Dermis microvascular lymphatic vessel endothelial cell (primary cell): Measurements from ENCODE around the gene FGGY. TPM values are rescaled to one million over a fixed set of nuclear protein-coding genes. Genes with fewer than 3 reads are reported as not detected.
A peak's percentile ranks its signal among the peaks of the same experiment; 100 is the strongest.

Source experiments
- DNase-seq, 2 donors: peaks; one replicate each; pipeline versions ENCODE4 v3.0.0 to v3.0.0-alpha.2; 2010; ENCODE audit warnings: low read depth in 2 of 2
- total RNA-seq: library from RNA; depleted of rRNA; stranded (reverse); fragments of >200 nt; gene quantifications from 2 replicates; pipeline ENCODE4 v1.2.1, GENCODE V29; 2014

Gene FGGY
- total RNA-seq, 1 donor from 2014 or later, result 8.5 TPM

DNA sequence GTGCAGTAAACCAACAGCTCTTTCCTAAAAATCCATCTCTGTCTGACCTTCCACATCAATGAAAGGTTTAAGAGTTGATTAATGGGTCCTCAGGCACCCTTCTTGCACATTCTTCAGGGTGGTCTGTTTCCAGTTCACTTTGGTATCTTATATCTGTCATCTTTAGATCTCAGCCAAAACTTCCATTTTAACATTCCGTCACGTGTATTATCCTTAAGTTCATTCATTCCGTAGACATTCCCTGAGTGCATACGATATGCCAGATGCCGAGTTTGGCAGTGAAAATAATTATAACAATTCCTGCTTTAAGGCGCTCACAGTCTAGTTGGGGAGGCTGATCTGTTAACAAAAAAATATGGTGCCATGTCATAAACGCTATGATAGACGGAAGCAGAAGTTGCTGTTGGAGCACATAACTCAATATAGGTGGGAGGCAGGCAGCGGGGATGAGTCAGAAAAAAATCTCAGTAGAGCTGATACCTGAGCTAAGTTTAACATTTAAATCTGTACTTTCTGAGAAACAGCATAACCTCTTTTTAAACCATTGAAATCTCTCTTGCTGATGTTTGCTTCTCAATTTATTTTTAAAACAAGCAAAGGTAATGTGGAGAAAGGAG is 458.3 kb downstream of the FGGY start:
- no peak for DNase-seq

DNA sequence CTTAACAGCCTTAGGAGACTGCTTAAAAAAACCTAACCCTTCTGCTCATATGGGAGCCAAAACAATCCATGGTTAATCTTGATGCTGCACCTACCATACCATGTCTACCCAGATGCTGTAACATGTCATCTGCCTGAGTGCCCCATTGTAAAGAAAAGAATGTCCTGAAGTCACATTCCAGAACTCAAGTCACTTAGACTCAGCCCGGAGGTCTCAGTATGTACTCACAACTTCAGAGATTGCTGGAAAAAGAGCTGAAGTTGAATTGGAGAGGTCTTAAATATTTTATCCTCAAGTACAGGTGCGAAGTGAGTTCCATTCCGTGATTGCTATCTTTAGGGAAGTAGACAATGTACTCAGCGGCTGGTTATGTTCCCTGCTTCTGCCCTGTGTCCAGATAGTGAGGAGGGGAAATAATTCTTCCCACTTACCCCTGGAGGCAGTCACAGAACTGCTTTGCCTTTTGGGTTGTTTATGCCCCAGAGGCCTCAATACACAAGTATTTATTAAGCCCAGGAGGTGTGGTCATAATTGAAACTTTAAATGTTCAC is 460.4 kb downstream of the FGGY start:
- no peak for DNase-seq

DNA sequence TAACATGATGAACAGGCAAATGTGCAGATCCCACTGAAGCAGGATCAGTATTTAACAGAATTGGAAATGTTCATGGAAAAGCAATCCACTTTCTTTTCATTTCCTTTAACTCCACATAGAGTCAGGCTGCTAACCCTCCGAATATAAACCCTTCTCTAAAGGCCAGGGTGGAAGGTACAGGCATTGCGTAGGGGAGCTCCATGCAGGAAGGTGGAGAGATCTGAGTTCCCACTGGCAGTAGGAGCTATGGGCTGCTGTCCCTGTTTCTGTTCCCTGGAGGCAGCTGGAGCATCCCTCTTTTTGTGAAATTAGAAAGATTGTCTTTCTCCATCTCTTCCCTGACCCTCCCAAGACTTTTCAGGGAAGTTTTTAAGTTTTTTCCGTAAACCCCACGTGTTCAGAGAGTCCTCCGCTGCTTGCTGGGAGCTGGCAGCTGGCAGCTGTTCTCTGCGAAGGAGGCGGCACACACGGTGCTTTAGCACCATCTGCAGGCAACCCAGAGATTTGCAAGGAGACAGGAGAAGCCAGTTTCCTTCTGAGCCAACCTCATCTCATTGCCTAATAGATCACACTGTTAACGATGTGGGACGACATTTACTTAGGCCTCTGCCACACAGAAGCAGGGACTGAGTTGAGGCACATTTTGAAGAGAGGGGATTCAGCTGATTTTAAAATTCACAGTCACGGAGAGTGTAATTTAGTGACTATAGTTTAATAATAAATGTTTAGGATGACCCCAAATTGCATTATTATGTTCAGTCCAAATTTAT is 462.4 kb downstream of the FGGY start:
- DNase-seq, result peak; percentile 74 to 83

DNA sequence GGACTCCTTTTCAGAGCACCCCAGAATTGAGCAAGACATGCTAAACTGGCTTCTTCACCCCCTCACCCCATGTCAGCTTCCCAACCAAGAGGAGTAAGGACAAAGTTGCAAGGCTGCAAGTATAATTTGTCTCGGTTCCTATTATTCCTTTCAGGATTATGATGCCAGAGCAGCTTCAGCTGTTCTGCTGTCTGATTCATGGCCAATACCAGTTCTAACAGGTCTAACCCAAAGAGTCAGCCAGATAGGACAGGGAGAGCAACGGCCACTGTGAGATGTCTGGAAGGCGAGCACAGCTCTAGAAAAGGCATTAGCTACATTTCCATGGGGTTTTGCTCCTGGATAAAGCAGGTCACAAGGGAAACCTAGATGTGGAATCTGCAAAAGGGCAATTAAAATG is 464.5 kb downstream of the FGGY start:
- no peak for DNase-seq

DNA sequence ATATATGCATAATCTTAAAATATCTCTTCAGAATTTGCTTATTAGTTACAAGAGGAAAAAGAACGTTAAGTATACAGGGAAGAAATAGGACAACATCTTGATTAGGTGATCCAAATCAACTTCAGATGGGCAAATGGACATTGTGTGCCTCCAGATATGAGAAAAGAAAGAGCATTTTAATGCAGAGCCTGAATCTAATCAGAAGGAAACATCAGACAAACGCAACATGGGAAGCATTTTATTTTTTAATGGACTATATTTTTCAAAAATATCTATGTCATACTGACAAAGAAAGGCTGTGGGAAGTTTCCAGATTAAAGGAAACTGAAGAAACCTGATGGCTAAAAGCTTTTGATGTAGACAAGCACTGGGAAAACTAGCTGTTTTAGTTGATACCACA is 466.5 kb downstream of the FGGY start:
- DNase-seq, result no peak

- no peak for DNase-seq
Observed at GRCh38 chr1:59765011-59765730, 468.3 kb downstream of the FGGY start.

- no peak for DNase-seq
Observed at GRCh38 chr1:59766227-59766855, 469.4 kb downstream of the FGGY start.

DNA sequence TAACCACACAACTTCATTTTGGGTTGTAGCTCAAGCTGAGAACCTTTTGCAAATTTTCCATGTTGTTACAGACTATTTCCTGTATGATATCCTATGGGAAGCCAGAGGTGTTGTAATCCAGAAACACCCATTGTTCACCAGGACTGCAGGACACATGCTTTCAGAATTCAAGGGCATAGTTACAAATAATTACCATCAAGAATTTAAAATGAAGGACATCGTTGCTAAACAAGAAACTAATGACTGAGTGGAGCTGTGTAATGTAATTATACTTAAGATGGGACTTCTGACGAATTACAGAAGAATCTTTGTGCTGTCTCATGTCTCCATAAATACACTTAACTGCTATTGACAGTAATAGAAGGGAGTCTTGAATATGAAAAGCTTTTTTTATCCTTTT is 470.2 kb downstream of the FGGY start:
- peak; percentile 86 to 93 for DNase-seq

- DNase-seq, result no peak
Observed at GRCh38 chr1:59768792-59769735, 472.2 kb downstream of the FGGY start.

GRCh38 chr1:59769736-59770095 is 472.8 kb downstream of the FGGY start:
- DNase-seq, result no peak

- no peak for DNase-seq
Observed at GRCh38 chr1:59771361-59771760, 474.5 kb downstream of the FGGY start.

- DNase-seq, result no peak
Observed at GRCh38 chr1:59775480-59775879, 478.6 kb downstream of the FGGY start.

GRCh38 chr1:59776960-59777852 is 480.3 kb downstream of the FGGY start:
- DNase-seq, result peak; percentile 15 to 70

- DNase-seq, result peak in 1 of 2 donors; percentile 12
Observed at GRCh38 chr1:59779949-59780348, 483.1 kb downstream of the FGGY start.

- no peak for DNase-seq
Observed at GRCh38 chr1:59788825-59789224, 491.9 kb downstream of the FGGY start.

- DNase-seq, result no peak
Observed at GRCh38 chr1:59798600-59798999, 501.7 kb downstream of the FGGY start.

GRCh38 chr1:59803458-59804038 is 506.7 kb downstream of the FGGY start:
- peak; percentile 1 to 72 for DNase-seq

DNA sequence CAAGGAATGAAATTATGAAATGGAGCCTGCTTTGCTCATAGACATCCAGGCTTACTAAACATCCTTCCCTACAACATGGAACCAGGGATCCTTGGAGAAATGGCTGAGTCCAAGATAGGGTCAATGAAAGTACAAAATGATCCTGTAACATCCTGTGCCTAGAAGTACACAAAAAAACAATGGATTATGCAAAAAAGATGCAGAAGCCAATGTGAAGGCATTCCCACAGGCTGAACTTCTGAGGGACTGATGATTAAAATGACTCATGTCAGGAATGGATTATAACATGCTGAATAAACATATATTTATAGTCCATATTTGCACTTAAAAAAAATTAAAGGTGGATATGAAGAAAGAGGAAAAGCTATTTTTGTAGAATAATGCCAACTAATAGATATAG is 507.4 kb downstream of the FGGY start:
- peak in 1 of 2 donors; percentile 23 for DNase-seq

GRCh38 chr1:59805554-59805953 is 508.7 kb downstream of the FGGY start:
- DNase-seq, result no peak
